ENCODE data around the gene SPDYC. TPM values are rescaled to one million over a fixed set of nuclear protein-coding genes. Genes with fewer than 3 reads are reported as not detected.

Gene SPDYC
- total and polyA plus RNA-seq, 9 of the 15 experiments (the other 6 are each of a cell fraction or from before 2014, with no cell fraction given) = 4.4 to 18.8 (median 9.2) TPM

DNA sequence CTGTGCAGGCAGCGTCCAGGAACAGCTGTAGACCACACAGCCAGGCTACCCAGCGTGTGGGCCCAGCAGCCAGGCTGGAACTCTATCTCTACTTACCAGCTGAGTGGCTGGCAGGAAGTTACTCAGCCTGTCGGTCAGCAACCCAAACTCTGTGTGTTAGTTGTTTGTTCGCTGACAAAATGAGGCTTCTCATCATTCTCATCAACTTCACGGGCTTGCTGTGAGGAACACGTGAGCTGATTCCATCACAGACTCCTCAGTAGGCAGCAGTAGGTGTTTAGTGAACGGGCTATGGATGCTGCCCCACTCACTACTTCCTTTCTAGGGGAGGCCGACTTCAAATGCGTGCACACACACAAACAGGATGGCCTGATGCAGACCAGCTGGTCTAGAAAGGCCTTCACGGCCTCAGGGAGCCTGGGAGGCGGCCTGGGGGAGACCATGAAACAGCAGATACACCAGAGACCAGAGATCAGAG lies 830 bp upstream of the SPDYC start (continued):
- TF ChIP-seq, protein P1, sequence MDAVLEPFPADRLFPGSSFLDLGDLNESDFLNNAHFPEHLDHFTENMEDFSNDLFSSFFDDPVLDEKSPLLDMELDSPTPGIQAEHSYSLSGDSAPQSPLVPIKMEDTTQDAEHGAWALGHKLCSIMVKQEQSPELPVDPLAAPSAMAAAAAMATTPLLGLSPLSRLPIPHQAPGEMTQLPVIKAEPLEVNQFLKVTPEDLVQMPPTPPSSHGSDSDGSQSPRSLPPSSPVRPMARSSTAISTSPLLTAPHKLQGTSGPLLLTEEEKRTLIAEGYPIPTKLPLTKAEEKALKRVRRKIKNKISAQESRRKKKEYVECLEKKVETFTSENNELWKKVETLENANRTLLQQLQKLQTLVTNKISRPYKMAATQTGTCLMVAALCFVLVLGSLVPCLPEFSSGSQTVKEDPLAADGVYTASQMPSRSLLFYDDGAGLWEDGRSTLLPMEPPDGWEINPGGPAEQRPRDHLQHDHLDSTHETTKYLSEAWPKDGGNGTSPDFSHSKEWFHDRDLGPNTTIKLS (IDR thresholded peaks at IDR 0.05; ENCODE audit: borderline replicate concordance, low read depth) = no peak
- TF ChIP-seq TRIM24 (IDR thresholded peaks at IDR 0.05) = peak; percentile 59 to 77; a peak in 3 of 4 replicates
- TF ChIP-seq, protein P2, sequence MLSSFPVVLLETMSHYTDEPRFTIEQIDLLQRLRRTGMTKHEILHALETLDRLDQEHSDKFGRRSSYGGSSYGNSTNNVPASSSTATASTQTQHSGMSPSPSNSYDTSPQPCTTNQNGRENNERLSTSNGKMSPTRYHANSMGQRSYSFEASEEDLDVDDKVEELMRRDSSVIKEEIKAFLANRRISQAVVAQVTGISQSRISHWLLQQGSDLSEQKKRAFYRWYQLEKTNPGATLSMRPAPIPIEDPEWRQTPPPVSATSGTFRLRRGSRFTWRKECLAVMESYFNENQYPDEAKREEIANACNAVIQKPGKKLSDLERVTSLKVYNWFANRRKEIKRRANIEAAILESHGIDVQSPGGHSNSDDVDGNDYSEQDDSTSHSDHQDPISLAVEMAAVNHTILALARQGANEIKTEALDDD (IDR thresholded peaks at IDR 0.05) = peak; percentile 80; the same call in 1 of the 2 replicates
- TF ChIP-seq GTF2E2 (tag; IDR thresholded peaks at IDR 0.05) = no peak
- TF ChIP-seq RNF2 (IDR thresholded peaks at IDR 0.05) = 0 out of 2 replicates have a peak, but pooled peaks have one; percentile 29
- TF ChIP-seq, protein P3, sequence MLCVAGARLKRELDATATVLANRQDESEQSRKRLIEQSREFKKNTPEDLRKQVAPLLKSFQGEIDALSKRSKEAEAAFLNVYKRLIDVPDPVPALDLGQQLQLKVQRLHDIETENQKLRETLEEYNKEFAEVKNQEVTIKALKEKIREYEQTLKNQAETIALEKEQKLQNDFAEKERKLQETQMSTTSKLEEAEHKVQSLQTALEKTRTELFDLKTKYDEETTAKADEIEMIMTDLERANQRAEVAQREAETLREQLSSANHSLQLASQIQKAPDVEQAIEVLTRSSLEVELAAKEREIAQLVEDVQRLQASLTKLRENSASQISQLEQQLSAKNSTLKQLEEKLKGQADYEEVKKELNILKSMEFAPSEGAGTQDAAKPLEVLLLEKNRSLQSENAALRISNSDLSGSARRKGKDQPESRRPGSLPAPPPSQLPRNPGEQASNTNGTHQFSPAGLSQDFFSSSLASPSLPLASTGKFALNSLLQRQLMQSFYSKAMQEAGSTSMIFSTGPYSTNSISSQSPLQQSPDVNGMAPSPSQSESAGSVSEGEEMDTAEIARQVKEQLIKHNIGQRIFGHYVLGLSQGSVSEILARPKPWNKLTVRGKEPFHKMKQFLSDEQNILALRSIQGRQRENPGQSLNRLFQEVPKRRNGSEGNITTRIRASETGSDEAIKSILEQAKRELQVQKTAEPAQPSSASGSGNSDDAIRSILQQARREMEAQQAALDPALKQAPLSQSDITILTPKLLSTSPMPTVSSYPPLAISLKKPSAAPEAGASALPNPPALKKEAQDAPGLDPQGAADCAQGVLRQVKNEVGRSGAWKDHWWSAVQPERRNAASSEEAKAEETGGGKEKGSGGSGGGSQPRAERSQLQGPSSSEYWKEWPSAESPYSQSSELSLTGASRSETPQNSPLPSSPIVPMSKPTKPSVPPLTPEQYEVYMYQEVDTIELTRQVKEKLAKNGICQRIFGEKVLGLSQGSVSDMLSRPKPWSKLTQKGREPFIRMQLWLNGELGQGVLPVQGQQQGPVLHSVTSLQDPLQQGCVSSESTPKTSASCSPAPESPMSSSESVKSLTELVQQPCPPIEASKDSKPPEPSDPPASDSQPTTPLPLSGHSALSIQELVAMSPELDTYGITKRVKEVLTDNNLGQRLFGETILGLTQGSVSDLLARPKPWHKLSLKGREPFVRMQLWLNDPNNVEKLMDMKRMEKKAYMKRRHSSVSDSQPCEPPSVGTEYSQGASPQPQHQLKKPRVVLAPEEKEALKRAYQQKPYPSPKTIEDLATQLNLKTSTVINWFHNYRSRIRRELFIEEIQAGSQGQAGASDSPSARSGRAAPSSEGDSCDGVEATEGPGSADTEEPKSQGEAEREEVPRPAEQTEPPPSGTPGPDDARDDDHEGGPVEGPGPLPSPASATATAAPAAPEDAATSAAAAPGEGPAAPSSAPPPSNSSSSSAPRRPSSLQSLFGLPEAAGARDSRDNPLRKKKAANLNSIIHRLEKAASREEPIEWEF (CRISPR knock-in tag; IDR thresholded peaks at IDR 0.05) = no peak
- TF ChIP-seq CSDE1 (IDR thresholded peaks at IDR 0.05) = no peak
- TF ChIP-seq, protein P4, sequence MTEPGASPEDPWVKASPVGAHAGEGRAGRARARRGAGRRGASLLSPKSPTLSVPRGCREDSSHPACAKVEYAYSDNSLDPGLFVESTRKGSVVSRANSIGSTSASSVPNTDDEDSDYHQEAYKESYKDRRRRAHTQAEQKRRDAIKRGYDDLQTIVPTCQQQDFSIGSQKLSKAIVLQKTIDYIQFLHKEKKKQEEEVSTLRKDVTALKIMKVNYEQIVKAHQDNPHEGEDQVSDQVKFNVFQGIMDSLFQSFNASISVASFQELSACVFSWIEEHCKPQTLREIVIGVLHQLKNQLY (CRISPR knock-in tag; conservative IDR thresholded peaks at IDR 0.05) = no peak
- no peak for TF ChIP-seq ZNF347 (CRISPR knock-in tag; IDR thresholded peaks at IDR 0.05; ENCODE audit: low read depth)
- no peak for TF ChIP-seq ZNF24 (IDR thresholded peaks at IDR 0.05)
- peak; percentile 89 for TF ChIP-seq TAF9B (IDR thresholded peaks at IDR 0.05; ENCODE audit: partially characterized antibody)
- TF ChIP-seq, protein P5, sequence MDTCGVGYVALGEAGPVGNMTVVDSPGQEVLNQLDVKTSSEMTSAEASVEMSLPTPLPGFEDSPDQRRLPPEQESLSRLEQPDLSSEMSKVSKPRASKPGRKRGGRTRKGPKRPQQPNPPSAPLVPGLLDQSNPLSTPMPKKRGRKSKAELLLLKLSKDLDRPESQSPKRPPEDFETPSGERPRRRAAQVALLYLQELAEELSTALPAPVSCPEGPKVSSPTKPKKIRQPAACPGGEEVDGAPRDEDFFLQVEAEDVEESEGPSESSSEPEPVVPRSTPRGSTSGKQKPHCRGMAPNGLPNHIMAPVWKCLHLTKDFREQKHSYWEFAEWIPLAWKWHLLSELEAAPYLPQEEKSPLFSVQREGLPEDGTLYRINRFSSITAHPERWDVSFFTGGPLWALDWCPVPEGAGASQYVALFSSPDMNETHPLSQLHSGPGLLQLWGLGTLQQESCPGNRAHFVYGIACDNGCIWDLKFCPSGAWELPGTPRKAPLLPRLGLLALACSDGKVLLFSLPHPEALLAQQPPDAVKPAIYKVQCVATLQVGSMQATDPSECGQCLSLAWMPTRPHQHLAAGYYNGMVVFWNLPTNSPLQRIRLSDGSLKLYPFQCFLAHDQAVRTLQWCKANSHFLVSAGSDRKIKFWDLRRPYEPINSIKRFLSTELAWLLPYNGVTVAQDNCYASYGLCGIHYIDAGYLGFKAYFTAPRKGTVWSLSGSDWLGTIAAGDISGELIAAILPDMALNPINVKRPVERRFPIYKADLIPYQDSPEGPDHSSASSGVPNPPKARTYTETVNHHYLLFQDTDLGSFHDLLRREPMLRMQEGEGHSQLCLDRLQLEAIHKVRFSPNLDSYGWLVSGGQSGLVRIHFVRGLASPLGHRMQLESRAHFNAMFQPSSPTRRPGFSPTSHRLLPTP (IDR thresholded peaks at IDR 0.05; ENCODE audit: borderline replicate concordance, extremely low read depth, insufficient read length) = no peak
- peak; percentile 73 for TF ChIP-seq ZNF589 (CRISPR knock-in tag; IDR thresholded peaks at IDR 0.05; ENCODE audit: low read depth)
- TF ChIP-seq HMG20B (CRISPR knock-in tag; IDR thresholded peaks at IDR 0.05) = no peak
- TF ChIP-seq RBM34 (IDR thresholded peaks at IDR 0.05; ENCODE audit: borderline replicate concordance, insufficient read depth, low read length) = no peak
- TF ChIP-seq SP1 (CRISPR knock-in tag; IDR thresholded peaks at IDR 0.05) = no peak; the same call in 1 of the 2 replicates
- no peak for TF ChIP-seq HDAC6 (IDR thresholded peaks at IDR 0.05; ENCODE audit: low read depth, low read length)
- no peak for TF ChIP-seq HLTF (IDR thresholded peaks at IDR 0.05)
